A673 (cell line): ENCODE results near the gene HPSE2. TPM values are rescaled to one million over a fixed set of nuclear protein-coding genes. Genes with fewer than 3 reads are reported as not detected.

ENCODE experiments used
- BruUV-seq: library from RNA; stranded (reverse); fragments of 400-500 nt; replicated peaks from 2 replicates; lab custom pipeline; 2021; lab: Mats Ljungman, UMichigan
- CTCF ChIA-PET: fragments of 300-600 bp; sonication (Branson Sonifier 250); formaldehyde crosslinking; loops from one replicate; lab custom pipeline; 2022; ENCODE audit warnings: antibody characterized with exemption; lab: Charles Lee
- POLR2A ChIA-PET: fragments of 300-600 bp; sonication (Branson Sonifier 250); formaldehyde crosslinking; loops from one replicate; lab custom pipeline; 2022; ENCODE audit warnings: antibody characterized with exemption; ENCODE audit not compliant: low non-redundant PET; lab: Charles Lee
- DNase-seq: peaks from one replicate; pipeline ENCODE4 v3.0.0-alpha.2; 2015; ENCODE audit warnings: low spot score
- H3K27ac ChIP-seq: fragments of 200-600 bp; sonication (generic); 2 replicates; pipeline ENCODE4 v1.5.1; 2016; ENCODE audit warnings: mixed run types, low read depth, mild to moderate bottlenecking, mixed read lengths, antibody characterized with exemption, low read length; ENCODE audit not compliant: poor library complexity, severe bottlenecking
- H3K27me3 ChIP-seq: fragments of 200-600 bp; sonication (generic); replicated peaks from 2 replicates; pipeline ENCODE4 v1.6.1; 2017; ENCODE audit warnings: mixed run types, low read depth, mild to moderate bottlenecking, mixed read lengths, antibody characterized with exemption, low read length; ENCODE audit not compliant: insufficient read depth, poor library complexity
- H3K36me3 ChIP-seq: fragments of 200-600 bp; sonication (generic); 2 replicates; pipeline ENCODE4 v1.6.1; 2016; ENCODE audit warnings: mixed run types, mild to moderate bottlenecking, mixed read lengths, antibody characterized with exemption, low read length; ENCODE audit not compliant: insufficient read depth, poor library complexity, severe bottlenecking
- H3K4me1 ChIP-seq: fragments of 200-600 bp; sonication (generic); 2 replicates; pipeline ENCODE4 v1.6.1; 2017; ENCODE audit warnings: mixed run types, mild to moderate bottlenecking, mixed read lengths, antibody characterized with exemption, low read length; ENCODE audit not compliant: insufficient read depth, poor library complexity, severe bottlenecking
- H3K4me3 ChIP-seq: fragments of 200-600 bp; sonication (generic); 2 replicates; pipeline ENCODE4 v1.5.1; 2016; ENCODE audit warnings: low read depth, mixed run types, mild to moderate bottlenecking, mixed read lengths, low read length; ENCODE audit not compliant: poor library complexity, severe bottlenecking
- H3K9me3 ChIP-seq: fragments of 200-600 bp; sonication (generic); 2 replicates; pipeline ENCODE4 v1.6.1; 2016; ENCODE audit warnings: mixed run types, low read depth, mild to moderate bottlenecking, mixed read lengths, antibody characterized with exemption, low read length; ENCODE audit not compliant: poor library complexity, severe bottlenecking
- CTCF ChIP-seq: fragments of 300-800, 200-600 bp; sonication (generic); conservative IDR thresholded peaks from 2 replicates; pipeline ENCODE4 v1.5.1; 2017; ENCODE audit warnings: low read depth, mild to moderate bottlenecking, antibody characterized with exemption, low read length, moderate library complexity, mixed read lengths
- EZH2 ChIP-seq: fragments of 200-600 bp; sonication (generic); IDR thresholded peaks from 2 replicates; pipeline ENCODE4 v1.6.1; 2017; ENCODE audit warnings: borderline replicate concordance, low read depth, mild to moderate bottlenecking, mixed read lengths, antibody characterized with exemption, low read length; ENCODE audit not compliant: poor library complexity, severe bottlenecking
- intact Hi-C: fragments of 100-400 bp; cut with micrococcal nuclease; formaldehyde crosslinking; loops from one replicate; pipeline ENCODE4 v1.10.0; 2022; ENCODE audit not compliant: unreplicated experiment
- total RNA-seq: library from RNA; stranded (reverse); gene quantifications from 2 replicates; pipeline ENCODE4 v1.2.3, GENCODE V29; 2021

Gene HPSE2
- total RNA-seq, 1 experiment from 2014 or later: not detected

GRCh38 chr10:98624963-98625362 lies 610.7 kb downstream of the HPSE2 start:
- POLR2A ChIA-PET: no interaction called here
- DNase-seq: no peak
- intact Hi-C loops: no loop called here
- Histone ChIP-seq H3K4me3 (no peak overlapping the region), H3K27me3 (no peaks in the 10 kb centered on the region), H3K27ac (no peak overlapping the region), H3K9me3 (no peaks in the 10 kb centered on the region), H3K36me3 (no peaks in the 10 kb centered on the region), H3K4me1 (no peaks in the 10 kb centered on the region)
- TF ChIP-seq EZH2 (no peak), CTCF (no peak)
- no TSS peak for BruUV-seq
- CTCF ChIA-PET: no interaction called here

GRCh38 chr10:98623176-98623575 lies 612.5 kb downstream of the HPSE2 start:
- intact Hi-C loops: no loop called here
- H3K9me3 ChIP-seq: no peaks in the 10 kb centered on the region
- DNase-seq: no peak
- no peaks in the 10 kb centered on the region for H3K36me3 ChIP-seq
- TF ChIP-seq CTCF (no peak), EZH2 (no peak)
- CTCF ChIA-PET: no interaction called here
- BruUV-seq: no TSS peak
- no peaks in the 10 kb centered on the region for H3K27me3 ChIP-seq
- no peak overlapping the region for H3K4me3 ChIP-seq
- no peak overlapping the region for H3K27ac ChIP-seq
- POLR2A ChIA-PET: no interaction called here
- H3K4me1 ChIP-seq: peaks cover 7% of the 10 kb centered on the region

GRCh38 chr10:98621630-98622029 lies 614.0 kb downstream of the HPSE2 start:
- Histone ChIP-seq H3K9me3 (no peaks in the 10 kb centered on the region), H3K4me1 (peaks cover 7% of the 10 kb centered on the region), H3K4me3 (no peak overlapping the region), H3K27me3 (no peaks in the 10 kb centered on the region), H3K27ac (no peak overlapping the region), H3K36me3 (no peaks in the 10 kb centered on the region)
- CTCF ChIA-PET: no interaction called here
- no peak for DNase-seq
- POLR2A ChIA-PET: no interaction called here
- intact Hi-C loops: no loop called here
- TF ChIP-seq CTCF (no peak), EZH2 (no peak)
- no TSS peak for BruUV-seq
